Mesenchymal stem cell (in vitro differentiated cells and primary cell): Measurements from ENCODE around the gene DUSP8.
A peak's percentile ranks its signal among the peaks of the same experiment; 100 is the strongest.

Experiments
- DNase-seq: peaks from one replicate; pipeline ENCODE4 v3.0.0-alpha.2; 2013
- H2AFZ ChIP-seq: one replicate; pipeline ENCODE4 v1.6.1; 2013; ENCODE audit warnings: low read depth, mild to moderate bottlenecking, control low read depth, inconsistent platforms, low read length, moderate library complexity
- H2AK5ac ChIP-seq: 2 replicates; pipeline ENCODE4 v1.6.1; 2013; ENCODE audit warnings: low read length, moderate library complexity, mild to moderate bottlenecking, inconsistent platforms; ENCODE audit not compliant: severe bottlenecking
- H2BK120ac ChIP-seq: one replicate; pipeline ENCODE4 v1.6.1; 2013; ENCODE audit warnings: low read depth, mild to moderate bottlenecking, inconsistent platforms, low read length, moderate library complexity
- H2BK12ac ChIP-seq, 2 experiments: one replicate each; pipeline ENCODE4 v1.6.1; 2013; ENCODE audit warnings: inconsistent platforms in 2 of 2, low read length in 2 of 2, mild to moderate bottlenecking in 2 of 2, moderate library complexity in 2 of 2, control low read depth in 1 of 2
- H2BK15ac ChIP-seq: one replicate; pipeline ENCODE4 v1.6.1; 2013; ENCODE audit warnings: mild to moderate bottlenecking, low read depth, inconsistent platforms; ENCODE audit not compliant: poor library complexity, severe bottlenecking
- H2BK5ac ChIP-seq: 2 replicates; pipeline ENCODE4 v1.6.1; 2013; ENCODE audit warnings: low read depth, mild to moderate bottlenecking, low read length, control low read depth, inconsistent platforms; ENCODE audit not compliant: poor library complexity, severe bottlenecking
- H3K14ac ChIP-seq, 2 experiments: one replicate each; pipeline ENCODE4 v1.6.1; 2013; ENCODE audit warnings: inconsistent platforms in 2 of 2, low read length in 2 of 2, control low read depth in 1 of 2, mild to moderate bottlenecking in 1 of 2, moderate library complexity in 1 of 2
- H3K18ac ChIP-seq, 2 experiments: one replicate each; pipeline ENCODE4 v1.6.1; 2013; ENCODE audit warnings: inconsistent platforms in 2 of 2, low read length in 2 of 2, control low read depth in 1 of 2, low read depth in 1 of 2, mild to moderate bottlenecking in 1 of 2
- H3K23ac ChIP-seq, 2 experiments: one replicate each; pipeline ENCODE4 v1.6.1; 2013; ENCODE audit warnings: inconsistent platforms in 2 of 2, low read length in 2 of 2, mild to moderate bottlenecking in 2 of 2, moderate library complexity in 2 of 2, control low read depth in 1 of 2
- H3K27ac ChIP-seq: 2 replicates; pipeline ENCODE4 v1.5.1; 2013; ENCODE audit warnings: mild to moderate bottlenecking, moderate library complexity, low read length, control low read depth, inconsistent platforms; ENCODE audit not compliant: poor library complexity, severe bottlenecking
- H3K27me3 ChIP-seq, 2 experiments: 2 replicates each; pipeline versions ENCODE4 v1.6.1 to v1.7.0; 2013; ENCODE audit warnings: low read length in 2 of 2, mild to moderate bottlenecking in 2 of 2, moderate library complexity in 2 of 2, control low read depth in 1 of 2, inconsistent platforms in 1 of 2; ENCODE audit not compliant: control insufficient read depth in 1 of 2, insufficient read depth in 1 of 2
- H3K36me3 ChIP-seq, 2 experiments: 2 replicates each; pipeline versions ENCODE4 v1.6.1 to v1.7.0; 2013; ENCODE audit warnings: low read length in 2 of 2, control low read depth in 1 of 2, inconsistent platforms in 1 of 2, low read depth in 1 of 2, mild to moderate bottlenecking in 1 of 2; ENCODE audit not compliant: insufficient read depth in 2 of 2, control insufficient read depth in 1 of 2
- H3K4ac ChIP-seq, 2 experiments: one replicate each; pipeline ENCODE4 v1.6.1; 2013; ENCODE audit warnings: inconsistent platforms in 2 of 2, low read length in 2 of 2, mild to moderate bottlenecking in 2 of 2, moderate library complexity in 2 of 2, control low read depth in 1 of 2, low read depth in 1 of 2
- H3K4me1 ChIP-seq: 2 replicates; pipeline ENCODE4 v1.6.1; 2013; ENCODE audit warnings: low read depth, low read length, control low read depth; ENCODE audit not compliant: control insufficient read depth, insufficient read depth
- H3K4me2 ChIP-seq: 2 replicates; pipeline ENCODE4 v1.6.1; 2013; ENCODE audit warnings: low read length, mild to moderate bottlenecking, inconsistent platforms; ENCODE audit not compliant: poor library complexity, severe bottlenecking
- H3K4me3 ChIP-seq, 2 experiments: 2 replicates each; pipeline versions ENCODE4 v1.5.1 to v1.7.0; 2013; ENCODE audit warnings: low read length in 2 of 2, mild to moderate bottlenecking in 2 of 2, control low read depth in 1 of 2, low read depth in 1 of 2; ENCODE audit not compliant: insufficient read depth in 1 of 2
- H3K79me1 ChIP-seq: replicated peaks from 2 replicates; pipeline ENCODE4 v1.6.1; 2013; ENCODE audit warnings: mild to moderate bottlenecking, control low read depth, low read length, inconsistent platforms; ENCODE audit not compliant: poor library complexity, severe bottlenecking
- H3K9ac ChIP-seq: 2 replicates; pipeline ENCODE4 v1.7.0; 2013; ENCODE audit warnings: mild to moderate bottlenecking, low read length, moderate library complexity
- H3K9me3 ChIP-seq: 2 replicates; pipeline ENCODE4 v1.7.0; 2013; ENCODE audit warnings: mild to moderate bottlenecking, low read length; ENCODE audit not compliant: control insufficient read depth
- H4K8ac ChIP-seq: one replicate; pipeline ENCODE4 v1.6.1; 2013; ENCODE audit warnings: inconsistent platforms, mild to moderate bottlenecking, low read length, moderate library complexity
- H4K91ac ChIP-seq: one replicate; pipeline ENCODE4 v1.6.1; 2013; ENCODE audit warnings: mild to moderate bottlenecking, low read length, inconsistent platforms
- WGBS: methylation state at CpG from one replicate; pipeline ENCODE4 v1.1.7; 2013; ENCODE audit warnings: mixed read lengths; 5-methylcytosine and 5-hydroxymethylcytosine counted together

DUSP8 gene

GRCh38 chr11:1560649-1561251 lies 11.3 kb downstream of the DUSP8 start:
- Histone ChIP-seq H2BK12ac (no peak overlapping the region), H3K9me3 (no peaks in the 10 kb centered on the region), H3K14ac (no peak overlapping the region), H3K23ac (no peak overlapping the region), H2BK5ac (no peak overlapping the region), H2BK120ac (no peak overlapping the region), H3K4me1 (peaks cover 47% of the 10 kb centered on the region), H3K4me3 (no peak overlapping the region), H3K36me3 (peaks cover 0 to 84% of the 10 kb centered on the region in 2 experiments), H4K91ac (no peak overlapping the region), H3K27me3 (peaks cover 0 to 24% of the 10 kb centered on the region in 2 experiments), H3K9ac (no peak overlapping the region), H2AFZ (no peak overlapping the region), H3K79me1 (peaks cover 5% of the 10 kb centered on the region), H3K27ac (no peak overlapping the region), H3K18ac (no peak overlapping the region), H2AK5ac (no peak overlapping the region), H3K4ac (no peak overlapping the region), H2BK15ac (no peak overlapping the region), H4K8ac (no peak overlapping the region), H3K4me2 (no peak overlapping the region)
- DNase-seq, result no peak
- WGBS, result 88% methylated on average over 7 of the region's 8 CpGs

DNA sequence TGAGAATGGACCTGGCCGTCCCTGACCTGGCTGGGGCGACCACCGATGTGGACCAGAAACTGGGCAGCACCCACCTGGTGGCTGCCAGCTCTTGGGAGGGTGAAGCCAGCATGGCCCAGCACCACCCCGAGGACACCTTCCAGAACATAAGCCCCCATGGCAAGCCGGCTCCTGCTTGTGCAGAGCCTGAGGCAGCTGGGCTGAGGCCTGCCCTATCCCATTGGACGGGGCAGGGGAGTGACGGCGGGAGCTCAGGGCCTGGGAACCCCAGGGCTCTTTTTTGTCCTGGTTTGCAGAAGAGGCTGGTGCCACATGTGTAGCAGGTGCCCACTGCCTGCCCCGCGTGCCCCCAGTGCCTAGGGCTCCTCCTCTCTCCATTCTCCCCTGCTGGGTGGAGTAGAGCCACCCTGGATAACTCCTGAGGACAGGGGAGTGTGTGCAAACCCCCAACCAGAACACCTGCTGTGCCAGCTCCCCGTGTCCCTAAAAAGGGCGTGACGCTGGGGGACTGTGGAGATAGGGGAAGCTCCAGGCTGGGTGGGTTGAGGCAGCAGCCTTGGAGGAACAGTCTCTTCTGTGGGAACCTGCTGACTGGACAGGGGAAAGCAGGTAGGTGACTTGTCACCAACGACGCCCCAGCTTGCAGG lies 11.9 kb downstream of the DUSP8 start:
- Histone ChIP-seq H3K4me1 (peaks cover 42% of the 10 kb centered on the region), H3K36me3 (peaks cover 0 to 84% of the 10 kb centered on the region in 2 experiments), H3K4ac (no peak overlapping the region), H3K23ac (no peak overlapping the region), H2BK12ac (no peak overlapping the region), H3K27me3 (peaks cover 0 to 24% of the 10 kb centered on the region in 2 experiments), H3K79me1 (peaks cover 3% of the 10 kb centered on the region), H2BK15ac (no peak overlapping the region), H4K8ac (no peak overlapping the region), H2BK120ac (no peak overlapping the region), H3K9me3 (no peaks in the 10 kb centered on the region), H2AK5ac (no peak overlapping the region), H3K27ac (no peak overlapping the region), H3K4me2 (no peak overlapping the region), H4K91ac (no peak overlapping the region), H3K14ac (no peak overlapping the region), H3K18ac (no peak overlapping the region), H2BK5ac (no peak overlapping the region), H3K4me3 (no peak overlapping the region), H2AFZ (no peak overlapping the region), H3K9ac (no peak overlapping the region)
- no peak for DNase-seq
- WGBS, result 95% methylated on average over 15 of the region's 15 CpGs

GRCh38 chr11:1559111-1559951 lies 12.7 kb downstream of the DUSP8 start:
- Histone ChIP-seq H3K27ac (no peak overlapping the region), H3K4me1 (peaks cover 34% of the 10 kb centered on the region), H2AFZ (no peak overlapping the region), H3K18ac (no peak overlapping the region), H2BK15ac (no peak overlapping the region), H4K91ac (peak overlapping the region; percentile 34), H3K79me1 (peaks cover 3% of the 10 kb centered on the region), H3K4me3 (no peak overlapping the region), H4K8ac (no peak overlapping the region), H2BK12ac (no peak overlapping the region), H3K9ac (no peak overlapping the region), H2BK5ac (no peak overlapping the region), H3K27me3 (peaks cover 0 to 19% of the 10 kb centered on the region in 2 experiments), H2BK120ac (no peak overlapping the region), H3K36me3 (peaks cover 0 to 85% of the 10 kb centered on the region in 2 experiments), H3K4me2 (no peak overlapping the region), H3K4ac (no peak overlapping the region), H3K9me3 (no peaks in the 10 kb centered on the region), H3K23ac (no peak overlapping the region), H3K14ac (no peak overlapping the region), H2AK5ac (peak overlapping the region; percentile 47)
- peak; percentile 25 for DNase-seq
- WGBS, result 76% methylated on average over 27 of the region's 29 CpGs

DNA sequence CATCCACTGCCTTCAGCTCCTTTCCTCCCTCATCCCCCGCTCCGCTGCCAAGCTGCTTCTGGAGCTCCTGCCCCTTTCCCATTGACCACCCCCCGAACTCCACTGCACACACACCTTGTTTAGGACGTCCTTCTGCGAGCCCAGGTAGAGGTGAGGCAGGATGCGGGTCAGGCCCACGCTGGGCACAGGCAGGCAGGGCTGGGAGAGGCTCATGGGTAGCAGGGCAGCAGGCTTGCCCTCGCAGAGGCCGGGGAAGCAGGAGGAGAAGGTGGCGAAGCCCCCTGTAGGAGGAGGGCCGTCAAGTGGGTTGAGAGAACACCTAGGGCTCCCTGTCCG lies 13.3 kb downstream of the DUSP8 start:
- peaks cover 0 to 81% of the 10 kb centered on the region in 2 experiments for H3K36me3 ChIP-seq
- no peak overlapping the region for H2AFZ ChIP-seq
- DNase-seq, result no peak
- H3K27ac ChIP-seq, result peak overlapping the region; percentile 30
- H3K23ac ChIP-seq, result no peak overlapping the region
- no peak overlapping the region for H3K4me3 ChIP-seq
- no peak overlapping the region for H3K4me2 ChIP-seq
- H3K18ac ChIP-seq, result peak overlapping the region in 1 of 2 experiments; percentile 18
- H3K27me3 ChIP-seq, result peaks cover 0 to 18% of the 10 kb centered on the region in 2 experiments
- peaks cover 28% of the 10 kb centered on the region for H3K4me1 ChIP-seq
- no peak overlapping the region for H4K8ac ChIP-seq
- H3K79me1 ChIP-seq, result peaks cover 2% of the 10 kb centered on the region
- no peak overlapping the region for H2BK120ac ChIP-seq
- peak overlapping the region in 1 of 2 experiments; percentile 24 for H3K4ac ChIP-seq
- H2BK12ac ChIP-seq, result no peak overlapping the region
- H3K9ac ChIP-seq, result peak overlapping the region; percentile 63
- H3K14ac ChIP-seq, result peak overlapping the region in 1 of 2 experiments; percentile 30
- 86% methylated on average over 12 of the region's 12 CpGs for WGBS
- no peaks in the 10 kb centered on the region for H3K9me3 ChIP-seq
- H4K91ac ChIP-seq, result peak overlapping the region; percentile 34
- no peak overlapping the region for H2BK5ac ChIP-seq
- H2BK15ac ChIP-seq, result no peak overlapping the region
- H2AK5ac ChIP-seq, result peak overlapping the region; percentile 47
